Brain microvascular endothelial cell (primary cell): ENCODE data around the gene WDR27.
"Not testable (repeated sequence)": the region's sequence is repeated elsewhere in the genome, so short reads cannot be mapped to it uniquely, and the experiment has no call there.

Source experiments
- DNase-seq: peaks from one replicate; pipeline ENCODE4 v3.0.0-alpha.2; 2020
- H3K27ac ChIP-seq: fragments of 250-450 bp; sonication (Bioruptor Pico); 2 replicates; pipeline ENCODE4 v1.5.1; 2020; ENCODE audit warnings: mild to moderate bottlenecking, moderate library complexity
- H3K27me3 ChIP-seq: fragments of 250-450 bp; sonication (Bioruptor Pico); replicated peaks from 2 replicates; pipeline ENCODE4 v1.5.1; 2020; ENCODE audit warnings: mild to moderate bottlenecking
- H3K36me3 ChIP-seq: fragments of 250-450 bp; sonication (Bioruptor Pico); replicated peaks from 2 replicates; pipeline ENCODE4 v1.5.1; 2020; ENCODE audit warnings: mild to moderate bottlenecking
- H3K4me3 ChIP-seq: 2 replicates; pipeline ENCODE4 v1.5.1; 2011; ENCODE audit warnings: low read depth, mild to moderate bottlenecking, control low read depth, low read length, moderate library complexity
- CTCF ChIP-seq: IDR thresholded peaks from 2 replicates; pipeline ENCODE4 v1.5.1; 2011; ENCODE audit warnings: low read depth, mild to moderate bottlenecking, moderate library complexity, low read length, control low read depth, inconsistent platforms; ENCODE audit errors: missing control alignments
- in situ Hi-C: cut with HindIII; loops from 2 replicates; pipeline ENCODE4 v1.10.0; 2017; ENCODE audit warnings: low sequenced_read_pairs, low pct_ligation_motif_present

Gene WDR27

GRCh38 chr6:169470790-169471189 lies 231.0 kb downstream of the WDR27 start:
- H3K36me3 ChIP-seq = no peaks in the 10 kb centered on the region
- H3K27ac ChIP-seq = no peak overlapping the region
- DNase-seq = no peak
- no peak overlapping the region for H3K4me3 ChIP-seq
- in situ Hi-C loops = no loop called here
- no peaks in the 10 kb centered on the region for H3K27me3 ChIP-seq
- TF ChIP-seq CTCF = no peak

GRCh38 chr6:169469028-169469427 lies 232.8 kb downstream of the WDR27 start:
- Histone ChIP-seq H3K27ac (no peak overlapping the region), H3K27me3 (no peaks in the 10 kb centered on the region), H3K36me3 (no peaks in the 10 kb centered on the region), H3K4me3 (no peak overlapping the region)
- DNase-seq = no peak
- in situ Hi-C loops = no loop called here
- TF ChIP-seq CTCF = no peak

GRCh38 chr6:169467755-169468154 lies 234.1 kb downstream of the WDR27 start:
- in situ Hi-C loops, H3K4me3 ChIP-seq, H3K36me3 ChIP-seq, DNase-seq, H3K27ac ChIP-seq, H3K27me3 ChIP-seq: not testable (repeated sequence)

GRCh38 chr6:169466256-169466655 lies 235.6 kb downstream of the WDR27 start:
- H3K27me3 ChIP-seq, H3K4me3 ChIP-seq, H3K27ac ChIP-seq, DNase-seq, in situ Hi-C loops, H3K36me3 ChIP-seq: not testable (repeated sequence)

GRCh38 chr6:169457762-169458161 lies 244.1 kb downstream of the WDR27 start:
- H3K27me3 ChIP-seq = no peaks in the 10 kb centered on the region
- in situ Hi-C loops = no loop called here
- H3K36me3 ChIP-seq = no peaks in the 10 kb centered on the region
- no peak for TF ChIP-seq CTCF
- no peak overlapping the region for H3K27ac ChIP-seq
- H3K4me3 ChIP-seq = no peak overlapping the region
- DNase-seq = no peak

- DNase-seq = no peak
- no peaks in the 10 kb centered on the region for H3K36me3 ChIP-seq
- H3K27me3 ChIP-seq = no peaks in the 10 kb centered on the region
- H3K27ac ChIP-seq = no peak overlapping the region
- in situ Hi-C loops = no loop called here
- TF ChIP-seq CTCF = no peak
- H3K4me3 ChIP-seq = no peak overlapping the region
These were observed 245.0 kb downstream of the WDR27 start for GRCh38 chr6:169456840-169457239.

- Histone ChIP-seq H3K27me3 (no peaks in the 10 kb centered on the region), H3K36me3 (no peaks in the 10 kb centered on the region), H3K4me3 (no peak overlapping the region), H3K27ac (no peak overlapping the region)
- in situ Hi-C loops = no loop called here
- no peak for TF ChIP-seq CTCF
- DNase-seq = no peak
These were observed 246.4 kb downstream of the WDR27 start for GRCh38 chr6:169455470-169455869.
